GM12892 (cell line): ENCODE results near the gene EYS.

Source experiments
- POLR2A ChIP-seq: IDR thresholded peaks from 2 replicates; pipeline ENCODE4 v1.6.1; 2011; ENCODE audit warnings: low read depth, low read length, control low read depth
- POLR2AphosphoS5 ChIP-seq: IDR thresholded peaks from 2 replicates; pipeline ENCODE4 v1.6.1; 2011; ENCODE audit warnings: low read depth, low read length, control low read depth
- TAF1 ChIP-seq: IDR thresholded peaks from 2 replicates; pipeline ENCODE4 v1.6.1; 2011; ENCODE audit warnings: low read depth, mild to moderate bottlenecking, control low read depth, low read length, borderline replicate concordance

DNA sequence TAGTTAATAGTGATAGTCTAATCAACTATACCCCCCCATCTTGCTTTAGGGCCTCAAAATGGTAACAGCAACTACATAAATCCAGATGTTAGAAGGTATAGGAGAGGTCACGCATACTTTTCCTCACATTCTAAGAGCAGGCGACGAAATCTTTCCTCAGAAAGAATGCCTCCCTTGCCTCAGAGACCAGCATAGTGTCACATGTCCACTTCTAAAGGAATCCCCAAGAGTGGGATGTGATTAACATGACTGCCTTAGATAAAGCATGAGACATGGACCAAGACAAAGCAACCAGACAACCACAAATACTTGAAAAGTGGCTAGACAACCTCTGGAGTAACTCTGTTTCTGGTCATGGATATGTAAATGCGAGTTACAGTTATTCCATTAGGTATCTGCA, 710.7 kb downstream of the EYS start:
- TF ChIP-seq POLR2A (no peak), POLR2AphosphoS5 (no peak), TAF1 (no peak)
